A673 (cell line): ENCODE data around the gene OGDH.
"Not testable (repeated sequence)": the region's sequence is repeated elsewhere in the genome, so short reads cannot be mapped to it uniquely, and the experiment has no call there.

Experiments
- CTCF ChIP-seq: fragments of 300-800, 200-600 bp; sonication (generic); conservative IDR thresholded peaks from 2 replicates; pipeline ENCODE4 v1.5.1; 2017; ENCODE audit warnings: low read depth, mild to moderate bottlenecking, antibody characterized with exemption, low read length, moderate library complexity, mixed read lengths
- EZH2 ChIP-seq: fragments of 200-600 bp; sonication (generic); IDR thresholded peaks from 2 replicates; pipeline ENCODE4 v1.6.1; 2017; ENCODE audit warnings: borderline replicate concordance, low read depth, mild to moderate bottlenecking, mixed read lengths, antibody characterized with exemption, low read length; ENCODE audit not compliant: poor library complexity, severe bottlenecking

- not testable (repeated sequence) for TF ChIP-seq EZH2, CTCF
Measured at GRCh38 chr7:44726250-44726649, 119.8 kb downstream of the OGDH start.
